NCI-H1105 treated with DMSO at 0.1 percent for 48 hours (cell line): ENCODE results near the gene SEMA7A.

Experiments used
- DNase-seq: peaks from one replicate; lab custom pipeline; 2025; lab: John Stamatoyannopoulos, UW

The SEMA7A gene

DNA sequence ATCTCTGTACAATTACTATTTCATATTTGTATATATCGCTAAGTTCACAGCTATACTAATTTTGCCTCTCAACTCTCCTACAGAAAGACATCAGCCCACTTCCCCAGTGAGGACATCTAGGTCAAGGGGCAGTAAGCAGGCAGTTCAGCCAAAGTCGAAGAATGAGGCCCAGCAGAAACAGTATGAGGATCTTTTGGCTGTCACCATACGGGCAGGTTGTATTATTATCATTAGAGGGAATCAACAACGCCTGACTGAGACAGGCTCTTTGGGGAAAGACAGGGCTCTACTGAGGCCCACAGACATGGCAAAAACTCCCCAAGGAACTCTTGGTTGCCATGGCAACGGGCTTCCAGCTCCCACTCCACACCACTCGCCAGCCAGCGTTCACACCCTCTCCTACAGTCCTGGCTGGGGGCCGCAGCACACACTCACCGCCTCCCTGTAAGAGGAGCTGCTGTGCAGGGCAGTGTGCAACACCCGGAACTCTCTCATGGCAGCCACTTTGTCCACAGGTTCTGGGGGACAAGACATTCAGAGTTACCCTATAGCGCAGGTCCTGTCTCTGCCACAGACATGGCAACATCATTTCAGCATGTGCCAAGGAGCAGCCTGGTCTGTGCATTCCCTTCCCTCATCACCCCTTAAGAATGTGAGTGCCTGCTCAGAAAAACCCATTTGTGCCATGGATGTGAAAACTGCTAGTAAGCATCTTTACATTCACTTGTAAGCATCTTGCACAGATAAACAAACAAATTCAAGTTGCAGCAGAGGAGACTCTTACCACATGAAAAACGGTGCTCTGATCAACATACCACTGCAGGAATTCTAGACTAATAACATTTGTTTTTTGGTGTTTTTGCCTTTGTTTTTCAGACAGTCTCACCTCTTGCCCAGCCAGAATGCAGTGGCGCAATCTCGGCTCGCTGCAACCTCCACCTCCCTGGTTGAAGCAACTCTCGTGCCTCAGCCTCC lies 18.4 kb upstream of the SEMA7A start:
- DNase-seq, result no peak

GRCh38 chr15:74451322-74451721 lies 17.6 kb upstream of the SEMA7A start:
- no peak for DNase-seq

DNA sequence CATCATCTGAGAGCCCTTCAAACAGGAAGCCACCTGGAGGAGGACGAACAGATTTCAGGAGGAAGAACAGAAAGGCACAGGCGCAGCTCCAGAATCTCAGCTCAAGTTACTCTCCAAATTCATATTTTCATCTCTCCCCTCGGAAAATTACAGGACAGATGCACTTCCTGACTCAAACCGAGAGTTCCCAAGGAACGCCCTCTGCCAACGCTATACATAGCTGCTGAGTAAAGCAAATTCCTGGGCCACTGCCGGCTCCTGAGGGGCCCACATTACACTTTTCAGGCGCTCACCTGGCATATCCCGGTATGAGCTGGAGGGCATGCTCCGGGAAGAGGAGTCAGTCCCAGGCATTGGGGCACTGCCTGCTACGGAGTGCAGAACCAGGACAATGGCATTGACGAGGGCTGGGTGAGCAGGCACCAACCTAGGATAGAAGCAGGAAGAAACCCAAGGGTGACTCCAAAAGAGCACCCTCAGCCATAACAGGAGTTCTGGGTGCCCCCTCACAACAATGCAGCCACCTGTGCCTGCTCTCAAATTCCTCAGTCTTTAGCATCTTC lies 16.0 kb upstream of the SEMA7A start:
- DNase-seq, result no peak

- no peak for DNase-seq
Observed at GRCh38 chr15:74449095-74449494, 15.3 kb upstream of the SEMA7A start.

- DNase-seq, result no peak
Observed at GRCh38 chr15:74445816-74446763, 12.3 kb upstream of the SEMA7A start.

DNA sequence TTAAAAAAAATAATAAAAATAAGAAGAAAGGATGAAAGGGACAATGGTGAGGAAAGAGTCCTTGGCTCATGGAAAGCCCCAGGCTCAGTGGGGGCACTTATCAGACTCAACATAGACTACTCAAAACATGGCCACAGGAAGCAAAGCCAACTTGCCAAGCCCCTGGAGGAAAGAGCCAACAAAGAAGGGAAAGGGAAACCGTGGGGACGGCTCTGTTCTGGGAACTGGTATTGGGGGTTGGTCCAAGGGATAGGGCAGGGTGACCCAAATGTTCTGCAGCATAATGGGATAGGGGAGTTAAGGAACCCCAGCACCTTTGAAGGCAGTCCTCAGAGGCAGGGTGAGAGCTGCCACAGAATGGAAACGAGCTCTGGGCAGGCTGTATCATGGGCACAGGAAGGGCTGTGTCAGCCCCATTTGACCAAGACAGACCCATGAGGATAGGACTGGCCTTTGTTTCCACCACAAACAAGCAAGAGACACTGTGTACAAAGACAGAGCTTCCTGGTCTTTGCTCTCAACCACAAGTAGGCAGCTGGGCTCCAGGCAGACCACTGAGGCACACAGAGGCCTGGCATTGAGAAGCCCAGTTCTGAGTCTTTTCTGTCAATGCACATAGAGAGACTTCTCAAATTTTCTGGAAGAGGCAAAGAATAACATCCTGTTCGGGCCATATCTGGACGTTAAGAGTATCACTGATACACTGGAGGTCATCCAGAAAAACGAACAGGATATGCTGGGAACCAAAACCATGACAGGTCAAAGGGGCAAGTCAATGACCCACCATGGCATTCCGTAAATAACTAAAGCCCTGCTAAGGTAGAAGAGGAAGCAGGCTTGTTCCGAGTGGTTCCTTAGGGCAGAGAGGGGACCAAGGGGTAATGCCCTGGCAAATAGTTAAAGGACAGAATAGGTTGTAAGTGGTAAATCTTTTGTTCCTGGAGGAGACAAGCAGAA lies 10.6 kb upstream of the SEMA7A start:
- DNase-seq, result no peak

DNA sequence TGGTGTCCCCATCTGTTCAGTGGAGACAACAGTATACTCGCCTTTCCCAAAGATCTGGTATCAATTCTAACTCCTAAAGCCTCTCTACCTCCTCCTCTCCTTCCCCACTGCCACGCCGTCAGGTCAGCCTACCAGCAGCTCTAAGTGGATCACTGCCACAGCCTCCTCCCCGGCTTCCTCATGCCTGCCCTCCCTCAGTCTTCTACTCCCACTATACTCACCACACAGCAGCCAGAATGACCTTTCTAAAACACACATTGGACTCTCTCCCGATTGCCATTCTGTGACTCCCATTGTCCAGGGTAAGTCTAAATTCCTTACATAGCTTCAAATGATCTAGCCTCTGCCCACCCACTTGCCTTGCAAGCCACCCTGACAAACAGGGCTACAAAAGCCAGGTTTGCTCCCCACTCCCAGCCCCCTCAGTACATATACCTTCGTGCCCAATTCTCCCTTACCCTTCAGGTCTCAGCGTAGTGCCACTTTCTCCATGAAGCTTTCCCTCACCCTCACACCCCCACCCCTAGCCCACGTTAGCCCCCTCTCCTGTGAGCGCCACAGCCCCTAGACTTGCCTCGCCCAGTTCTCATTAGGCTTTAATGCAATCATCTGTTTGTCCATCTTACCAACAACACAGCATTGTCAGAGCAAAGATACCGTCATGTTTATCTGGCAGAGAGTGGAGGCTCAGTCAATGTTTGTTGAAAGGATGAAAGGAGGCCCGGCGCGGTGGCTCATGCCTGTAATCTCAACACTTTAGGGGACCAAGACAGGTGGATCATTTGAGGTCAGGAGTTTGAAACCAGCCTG lies 9.5 kb upstream of the SEMA7A start:
- DNase-seq, result no peak

GRCh38 chr15:74442604-74443003 lies 8.8 kb upstream of the SEMA7A start:
- no peak for DNase-seq

DNA sequence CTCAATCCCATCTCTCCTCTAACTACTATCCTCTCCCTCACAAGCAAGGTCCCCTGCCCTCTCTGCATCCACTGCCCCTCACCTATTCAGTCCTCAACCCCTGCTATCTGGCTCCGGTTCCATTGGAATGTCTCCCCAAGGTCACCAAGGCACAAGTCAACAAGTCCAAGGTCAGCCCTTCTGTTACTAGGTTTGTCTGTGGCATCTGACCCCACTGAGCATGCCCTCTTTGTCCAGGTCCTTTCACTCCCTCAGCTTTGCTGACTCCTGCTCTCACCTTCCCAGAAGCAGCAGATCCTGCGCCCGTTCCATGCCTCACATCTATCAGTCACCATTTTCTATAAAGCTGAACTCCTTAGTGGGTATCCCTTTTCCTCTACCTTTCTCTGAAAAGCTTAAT lies 8.3 kb upstream of the SEMA7A start:
- no peak for DNase-seq

- DNase-seq, result no peak
Observed at GRCh38 chr15:74441248-74441941, 7.6 kb upstream of the SEMA7A start.

GRCh38 chr15:74438721-74439316 lies 5.1 kb upstream of the SEMA7A start:
- DNase-seq, result peak; percentile 56

- DNase-seq, result no peak
Observed at GRCh38 chr15:74438206-74438605, 4.4 kb upstream of the SEMA7A start.

GRCh38 chr15:74434263-74435136 lies 742 bp upstream of the SEMA7A start:
- no peak for DNase-seq

DNA sequence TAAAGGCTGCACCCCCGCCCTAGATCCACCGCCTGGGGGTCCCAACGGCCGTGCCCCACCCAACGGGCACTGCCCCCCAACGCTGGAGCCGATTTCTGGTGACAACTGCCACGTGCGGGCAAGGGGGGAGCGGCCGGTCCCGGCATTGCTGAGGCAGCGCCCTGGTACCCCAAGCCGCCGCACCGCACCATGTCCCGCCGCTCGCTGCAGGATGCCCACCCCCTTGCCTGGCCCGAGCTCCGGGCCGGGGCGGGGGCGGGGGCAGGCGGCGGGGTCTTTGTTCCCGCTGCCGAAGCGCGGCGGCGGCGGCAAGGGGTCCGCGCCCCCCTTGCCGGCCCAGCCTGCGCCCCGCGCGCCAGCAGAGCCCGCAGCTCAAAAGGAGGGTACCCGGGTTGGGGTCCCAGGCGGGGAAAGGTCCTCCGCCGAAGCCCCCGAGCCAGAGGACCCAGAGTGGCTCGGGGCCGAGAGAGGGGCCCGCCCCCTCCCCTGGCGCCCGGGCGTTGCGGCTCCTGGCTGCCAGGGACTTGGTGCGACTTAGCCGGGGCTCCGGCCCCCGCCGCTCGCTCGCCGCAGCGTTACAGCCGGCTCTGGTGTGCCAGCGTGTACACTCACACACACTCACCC lies 678 bp downstream of the SEMA7A start:
- DNase-seq, result no peak

- DNase-seq, result no peak
Observed at GRCh38 chr15:74432271-74432967, 1.3 kb downstream of the SEMA7A start.

DNA sequence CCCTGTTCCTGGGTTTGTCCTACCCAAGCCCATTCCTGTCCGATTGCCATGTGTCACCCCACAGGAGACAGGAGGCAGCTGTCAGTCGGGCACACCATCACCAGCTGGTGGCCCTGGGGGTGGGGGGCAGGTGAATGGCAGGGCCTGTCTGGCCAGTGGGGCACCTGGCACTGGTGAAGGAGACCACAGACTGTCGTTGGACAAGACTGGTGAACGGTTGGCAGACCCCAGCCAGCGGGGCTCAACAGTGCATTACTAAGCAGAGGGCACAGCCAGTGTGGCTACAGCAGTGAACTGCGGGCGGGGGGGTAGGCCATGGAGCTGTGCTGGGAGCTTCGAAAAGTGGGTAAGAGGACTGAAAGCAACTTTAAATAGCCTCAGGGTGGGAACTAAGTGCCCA lies 2.1 kb downstream of the SEMA7A start:
- DNase-seq, result no peak

- no peak for DNase-seq
Observed at GRCh38 chr15:74431116-74431515, 2.6 kb downstream of the SEMA7A start.
